Inflammatory macrophage treated with lipopolysaccharide for 1 hour (primary cell): Measurements from ENCODE around the gene SH2B2.
"Not testable (repeated sequence)": the region's sequence is repeated elsewhere in the genome, so short reads cannot be mapped to it uniquely, and the experiment has no call there.

ENCODE experiments used
- DNase-seq, 2 donors: peaks; one replicate each; pipeline ENCODE4 v3.0.0-alpha.2; 2020 to 2022

The SH2B2 gene

GRCh38 chr7:102337420-102337819, 50.8 kb downstream of the SH2B2 start:
- not testable (repeated sequence) for DNase-seq

- DNase-seq: not testable (repeated sequence)
Measured at GRCh38 chr7:102340599-102341368, 54.1 kb downstream of the SH2B2 start.

DNA sequence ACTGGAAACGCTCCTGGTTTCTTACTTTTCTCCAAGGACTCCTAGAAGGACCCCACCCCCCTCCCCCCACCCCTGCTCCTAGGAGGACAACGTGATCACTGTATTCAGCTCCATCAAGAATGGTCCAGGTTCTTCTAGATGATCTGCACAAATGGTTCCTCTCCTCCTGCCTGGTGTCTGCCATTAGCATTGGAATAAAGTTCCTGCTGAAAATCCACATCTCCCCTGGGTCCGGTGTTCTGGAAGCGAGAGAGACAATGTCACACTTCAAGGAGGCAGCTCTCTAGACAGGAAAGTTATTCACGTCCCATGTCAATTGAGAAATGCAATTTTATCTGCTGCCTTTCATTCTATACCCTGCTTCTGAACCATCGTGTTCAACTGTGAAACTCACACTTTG, 60.3 kb downstream of the SH2B2 start:
- DNase-seq: not testable (repeated sequence)

- not testable (repeated sequence) for DNase-seq
Measured at GRCh38 chr7:102356344-102356743, 69.7 kb downstream of the SH2B2 start, which contains the start of gene SPDYE6. TSS of gene SPDYE6 (minus strand) at chr7:102356444. CDS start at chr7:102356023, 421 bp downstream.

GRCh38 chr7:102363549-102364393, 77.1 kb downstream of the SH2B2 start:
- peak; percentile 95 to 97 for DNase-seq

DNA sequence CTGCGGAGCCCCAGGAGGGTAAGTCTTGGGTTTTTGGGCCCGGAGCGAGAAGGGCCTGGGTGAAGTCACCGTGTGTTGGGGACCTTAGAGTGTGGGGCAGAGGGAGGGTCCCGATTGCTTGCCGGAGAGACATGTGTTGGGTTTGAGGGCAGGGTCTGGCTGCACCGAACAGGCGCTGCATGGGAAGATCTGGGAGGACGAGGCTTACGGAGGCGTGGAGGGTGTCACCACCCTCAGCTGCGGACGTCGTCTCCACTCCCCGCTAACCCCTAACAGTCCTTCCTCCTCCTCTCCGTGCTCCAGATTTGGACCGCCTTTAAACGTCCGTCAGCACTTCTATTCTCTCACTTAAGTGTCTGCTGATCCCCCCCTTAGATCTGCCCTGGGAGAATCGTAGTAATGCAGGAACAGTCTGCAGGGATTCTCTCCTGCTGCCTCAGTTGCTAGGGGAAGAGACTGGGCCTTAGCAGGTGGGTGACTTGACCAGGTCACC, 77.8 kb downstream of the SH2B2 start:
- DNase-seq: not testable (repeated sequence)

GRCh38 chr7:102365390-102365789, 78.7 kb downstream of the SH2B2 start:
- DNase-seq: not testable (repeated sequence)

- DNase-seq: not testable (repeated sequence)
Measured at GRCh38 chr7:102370038-102370437, 83.4 kb downstream of the SH2B2 start.
